Measurements from ENCODE around the gene PNCK.
"Not testable (repeated sequence)": the region's sequence is repeated elsewhere in the genome, so short reads cannot be mapped to it uniquely, and the experiment has no call there.

PNCK gene

DNA sequence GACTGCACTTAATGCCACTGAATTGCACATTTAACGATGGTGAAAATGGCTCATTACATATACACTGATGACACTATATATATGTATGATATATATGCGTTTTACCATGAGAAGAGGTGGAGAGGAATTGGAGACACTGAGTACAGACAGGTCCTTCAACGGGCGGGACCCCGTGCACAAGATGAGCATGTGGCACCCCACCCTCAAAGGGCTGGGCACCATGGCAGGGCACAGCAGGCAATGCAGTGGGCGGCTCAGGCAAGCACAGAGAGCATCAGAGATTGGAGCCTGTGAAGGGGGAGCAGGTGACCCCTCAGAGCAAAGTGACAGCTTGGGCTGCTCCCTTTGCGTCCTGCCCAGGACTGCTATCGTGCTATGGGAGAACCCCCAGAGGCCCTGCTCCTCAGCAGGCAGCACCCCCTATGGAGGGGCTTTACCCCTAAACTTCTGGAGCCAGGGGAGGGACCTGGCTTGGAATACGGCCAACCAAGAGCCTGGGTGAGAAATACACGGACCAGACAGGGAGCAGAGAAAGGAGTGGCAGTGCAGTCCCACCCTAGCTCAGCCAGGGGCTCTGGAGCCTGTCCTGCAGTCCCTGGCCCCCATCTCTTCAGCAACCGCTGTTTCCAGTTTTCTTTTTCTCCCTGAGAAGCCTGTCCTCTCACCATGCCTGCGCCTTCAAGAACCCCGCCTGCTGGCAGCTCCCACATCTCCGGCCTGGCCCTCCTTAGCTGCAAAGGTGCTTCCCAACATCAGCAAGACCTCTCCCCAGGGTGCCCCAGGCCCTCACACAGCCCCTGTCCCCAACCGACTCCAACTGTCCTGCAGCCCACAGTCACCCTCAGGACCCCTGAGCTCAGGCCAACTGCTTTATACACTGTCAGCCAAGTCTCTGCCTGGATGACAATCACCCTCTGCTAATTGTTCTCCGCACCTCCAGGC, 24.6 kb upstream of the PNCK start:
- no peak for DNase-seq

DNA sequence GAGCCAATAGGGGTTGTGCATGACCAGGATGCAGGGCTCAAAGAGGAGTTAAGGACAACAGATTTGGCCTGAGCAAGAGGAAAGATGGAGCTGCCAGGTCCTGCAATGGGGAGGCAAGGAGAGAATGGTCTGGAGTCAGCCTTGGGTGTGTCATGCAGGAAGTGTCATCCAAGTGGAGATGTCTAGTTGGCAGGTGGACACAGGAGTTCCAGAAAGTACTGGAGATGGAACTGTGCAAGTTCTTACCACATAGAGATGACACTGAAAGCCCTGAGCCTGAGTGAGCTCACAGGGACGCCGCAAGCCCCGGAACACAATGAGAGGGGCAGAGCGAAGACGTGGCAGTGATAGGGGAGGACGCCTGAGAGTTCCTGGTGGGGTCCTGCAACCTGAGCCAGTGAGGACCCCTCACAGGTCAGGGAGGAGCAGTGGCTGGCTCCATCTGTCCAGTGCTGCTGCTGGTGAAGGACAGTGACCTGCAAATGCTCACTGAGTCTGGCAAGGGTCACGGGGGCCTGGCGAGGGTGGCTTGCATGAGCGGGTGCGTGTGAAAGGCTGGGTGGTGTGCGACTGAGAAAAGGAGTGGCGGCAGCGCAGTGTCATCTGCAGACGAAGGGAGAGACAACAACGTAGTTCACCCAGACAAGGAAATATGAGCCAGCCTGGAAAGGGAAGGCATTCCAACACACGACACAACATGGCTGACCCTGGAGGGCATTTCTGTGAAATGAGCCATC, 23.5 kb upstream of the PNCK start:
- not testable (repeated sequence) for DNase-seq

DNA sequence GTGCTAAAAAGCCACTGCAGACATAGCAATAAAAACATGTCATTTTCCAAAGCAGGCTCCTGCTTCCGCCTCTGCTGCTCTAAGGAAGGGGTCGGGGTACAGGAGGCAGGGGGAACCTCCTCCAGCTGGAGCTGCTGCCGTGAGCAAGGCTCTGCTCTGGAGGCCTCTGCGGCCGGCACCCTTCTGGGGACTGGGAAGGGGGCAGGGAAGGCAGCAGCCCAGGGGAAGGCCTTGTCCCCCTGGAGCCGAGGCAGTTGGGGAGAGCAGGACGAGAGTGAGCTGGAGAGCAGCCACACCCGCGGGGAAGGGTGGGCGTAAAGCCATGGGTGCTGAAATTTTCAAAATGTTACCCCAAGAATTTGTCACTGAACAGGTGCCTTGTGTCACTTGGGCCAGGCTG, 22.9 kb upstream of the PNCK start:
- not testable (repeated sequence) for DNase-seq

DNA sequence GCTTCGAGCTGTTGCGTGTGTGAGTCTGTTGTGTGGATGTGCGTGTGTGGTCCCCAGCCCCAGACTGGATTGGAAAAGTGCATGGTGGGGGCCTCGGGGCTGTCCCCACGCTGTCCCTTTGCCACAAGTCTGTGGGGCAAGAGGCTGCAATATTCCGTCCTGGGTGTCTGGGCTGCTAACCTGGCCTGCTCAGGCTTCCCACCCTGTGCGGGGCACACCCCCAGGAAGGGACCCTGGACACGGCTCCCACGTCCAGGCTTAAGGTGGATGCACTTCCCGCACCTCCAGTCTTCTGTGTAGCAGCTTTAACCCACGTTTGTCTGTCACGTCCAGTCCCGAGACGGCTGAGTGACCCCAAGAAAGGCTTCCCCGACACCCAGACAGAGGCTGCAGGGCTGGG, 22.5 kb upstream of the PNCK start:
- no peak for DNase-seq

DNA sequence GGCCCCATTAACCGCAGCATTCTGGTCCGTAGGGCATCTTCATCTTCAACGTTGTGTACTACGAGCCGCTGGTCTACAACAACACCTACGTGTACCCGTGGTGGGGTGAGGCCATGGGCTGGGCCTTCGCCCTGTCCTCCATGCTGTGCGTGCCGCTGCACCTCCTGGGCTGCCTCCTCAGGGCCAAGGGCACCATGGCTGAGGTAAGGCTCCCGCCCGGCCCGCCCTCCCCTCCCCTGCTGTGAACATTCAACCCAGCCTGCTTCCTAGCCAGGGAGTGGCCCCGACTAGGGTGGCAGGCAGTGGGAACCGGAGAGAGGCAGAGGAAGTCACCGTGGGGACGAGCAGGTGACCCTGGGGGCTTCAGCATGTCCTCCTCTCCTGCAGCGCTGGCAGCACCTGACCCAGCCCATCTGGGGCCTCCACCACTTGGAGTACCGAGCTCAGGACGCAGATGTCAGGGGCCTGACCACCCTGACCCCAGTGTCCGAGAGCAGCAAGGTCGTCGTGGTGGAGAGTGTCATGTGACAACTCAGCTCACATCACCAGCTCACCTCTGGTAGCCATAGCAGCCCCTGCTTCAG, 21.2 kb upstream of the PNCK start:
- DNase-seq: no peak

DNA sequence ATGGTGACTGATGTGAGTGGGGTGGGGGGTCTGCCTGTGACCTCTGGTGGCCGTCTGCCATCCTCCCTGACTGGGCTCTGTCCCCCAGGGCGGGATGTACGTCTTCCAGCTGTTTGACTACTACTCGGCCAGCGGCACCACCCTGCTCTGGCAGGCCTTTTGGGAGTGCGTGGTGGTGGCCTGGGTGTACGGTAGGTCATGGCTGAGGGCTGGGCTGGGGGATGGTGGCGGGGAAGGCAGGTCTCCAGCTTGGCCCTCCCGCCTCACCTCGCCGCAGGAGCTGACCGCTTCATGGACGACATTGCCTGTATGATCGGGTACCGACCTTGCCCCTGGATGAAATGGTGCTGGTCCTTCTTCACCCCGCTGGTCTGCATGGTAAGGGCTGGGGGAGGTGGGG, 20.6 kb upstream of the PNCK start:
- not testable (repeated sequence) for DNase-seq

DNA sequence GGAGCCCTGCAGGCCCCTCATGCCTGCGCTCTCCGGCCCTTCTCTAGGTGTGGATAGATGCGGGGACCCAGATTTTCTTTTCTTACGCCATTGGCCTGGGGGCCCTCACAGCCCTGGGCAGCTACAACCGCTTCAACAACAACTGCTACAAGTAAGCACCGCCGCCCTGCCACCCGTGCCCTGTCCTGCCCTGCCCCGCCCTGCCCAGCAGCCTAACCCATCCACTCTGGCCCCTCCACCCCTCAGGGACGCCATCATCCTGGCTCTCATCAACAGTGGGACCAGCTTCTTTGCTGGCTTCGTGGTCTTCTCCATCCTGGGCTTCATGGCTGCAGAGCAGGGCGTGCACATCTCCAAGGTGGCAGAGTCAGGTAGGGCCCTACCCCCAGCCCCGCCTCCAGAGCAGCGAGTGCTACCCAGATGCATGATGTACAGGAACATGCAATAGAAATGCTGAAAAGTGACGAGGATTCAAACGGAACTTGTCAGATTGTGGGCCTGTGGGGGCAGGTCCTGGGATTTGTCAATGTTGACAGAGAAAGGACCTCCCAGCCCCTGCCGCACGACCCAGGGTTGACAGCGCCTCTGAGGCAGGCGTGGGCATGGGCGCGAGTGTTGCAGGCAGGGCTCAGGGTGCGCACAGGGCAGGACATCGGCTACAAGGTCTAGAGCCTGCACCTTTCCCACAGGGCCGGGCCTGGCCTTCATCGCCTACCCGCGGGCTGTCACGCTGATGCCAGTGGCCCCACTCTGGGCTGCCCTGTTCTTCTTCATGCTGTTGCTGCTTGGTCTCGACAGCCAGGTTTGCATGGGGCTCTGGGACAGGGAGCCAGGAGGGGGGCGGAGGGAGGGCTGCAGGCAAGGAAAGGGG, 19.8 kb upstream of the PNCK start:
- DNase-seq: no peak

DNA sequence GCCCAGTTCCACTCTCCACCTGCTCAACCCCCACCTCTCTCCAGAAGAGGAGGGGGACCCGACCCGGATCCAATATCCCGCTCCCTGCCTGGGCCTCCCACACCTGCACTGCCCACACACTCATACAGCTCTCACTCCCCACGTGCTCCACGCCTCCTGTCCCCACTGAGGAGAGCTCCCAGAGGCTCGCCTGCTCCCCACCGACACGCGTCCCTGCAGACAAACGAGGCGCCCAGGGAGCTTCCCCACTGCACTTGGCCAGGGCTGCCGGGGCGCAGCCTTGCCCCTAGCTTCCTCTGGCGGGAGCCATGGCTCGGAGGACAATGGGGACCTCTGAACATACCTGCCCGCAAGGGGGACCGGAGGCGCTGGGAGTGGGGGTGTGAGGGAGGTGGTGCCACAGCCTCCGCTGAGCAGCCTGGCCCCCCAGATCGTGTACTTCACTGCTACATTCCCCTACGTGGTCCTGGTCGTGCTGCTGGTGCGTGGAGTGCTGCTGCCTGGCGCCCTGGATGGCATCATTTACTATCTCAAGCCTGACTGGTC, 19.1 kb upstream of the PNCK start:
- DNase-seq: no peak

DNA sequence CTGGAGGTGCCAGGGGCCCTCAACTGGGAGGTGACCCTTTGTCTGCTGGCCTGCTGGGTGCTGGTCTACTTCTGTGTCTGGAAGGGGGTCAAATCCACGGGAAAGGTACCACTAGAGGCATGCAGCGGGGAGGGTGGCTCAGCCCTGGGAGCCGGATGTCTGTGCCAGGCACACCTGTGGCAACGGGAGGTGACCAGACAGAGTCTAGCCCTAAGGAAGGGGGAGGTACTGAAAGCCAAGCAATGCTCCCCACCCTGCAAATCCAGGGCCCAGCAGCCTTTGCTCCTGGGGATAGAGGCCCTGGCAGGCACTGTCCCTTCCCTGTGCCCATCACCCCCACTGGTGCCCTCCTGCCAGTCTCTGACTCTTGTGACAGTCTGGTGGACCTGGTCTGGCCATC, 18.4 kb upstream of the PNCK start:
- DNase-seq: no peak

DNA sequence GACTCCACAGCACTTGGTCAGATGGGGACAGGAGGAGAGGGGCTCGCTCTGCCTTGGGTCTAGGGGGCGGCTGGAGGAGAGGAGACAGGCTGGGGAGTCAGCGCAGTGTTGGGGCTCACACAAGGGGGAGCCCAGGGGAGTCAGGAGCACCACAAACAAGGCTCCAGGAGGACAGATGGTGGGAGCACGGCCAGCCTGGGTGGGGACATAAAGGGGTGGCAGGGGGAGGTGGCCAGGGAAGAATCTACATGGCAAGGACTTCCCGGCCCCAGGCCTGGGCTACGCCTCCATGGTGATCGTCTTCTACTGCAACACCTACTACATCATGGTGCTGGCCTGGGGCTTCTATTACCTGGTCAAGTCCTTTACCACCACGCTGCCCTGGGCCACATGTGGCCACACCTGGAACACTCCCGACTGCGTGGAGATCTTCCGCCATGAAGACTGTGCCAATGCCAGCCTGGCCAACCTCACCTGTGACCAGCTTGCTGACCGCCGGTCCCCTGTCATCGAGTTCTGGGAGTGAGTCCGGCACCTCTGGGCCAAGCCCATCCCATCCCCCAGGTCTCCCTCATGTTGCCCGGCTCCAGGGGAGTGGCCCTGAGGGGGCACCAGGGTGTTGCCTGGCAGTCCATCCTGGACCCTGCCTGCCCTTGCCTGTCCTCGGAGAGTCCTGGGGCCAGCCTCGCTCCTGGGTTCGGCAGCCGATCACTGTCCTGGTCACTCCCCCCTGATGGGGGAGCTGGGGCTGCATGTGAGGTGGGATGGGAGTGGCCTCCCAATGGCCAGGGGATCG, 17.6 kb upstream of the PNCK start:
- DNase-seq: not testable (repeated sequence)

DNA sequence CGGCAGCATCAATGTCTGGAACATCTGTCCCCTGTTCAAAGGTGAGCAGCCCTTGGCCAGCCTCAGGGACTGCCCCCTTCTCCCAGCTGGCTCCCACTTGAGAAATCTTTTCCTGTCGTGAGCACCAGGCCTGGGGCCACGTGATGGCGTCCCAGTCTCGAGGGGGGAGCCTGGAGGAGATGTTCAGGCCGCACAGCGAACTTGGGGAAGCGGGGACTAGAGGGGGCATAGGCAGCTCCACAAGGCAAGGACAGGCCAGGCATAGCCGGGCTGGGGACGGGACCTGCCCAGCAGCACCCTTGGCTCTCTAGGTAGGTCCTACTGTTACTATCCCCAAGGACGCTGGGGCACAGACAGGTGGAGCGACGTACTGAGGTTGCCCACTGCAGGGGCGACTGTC, 16.9 kb upstream of the PNCK start:
- no peak for DNase-seq

DNA sequence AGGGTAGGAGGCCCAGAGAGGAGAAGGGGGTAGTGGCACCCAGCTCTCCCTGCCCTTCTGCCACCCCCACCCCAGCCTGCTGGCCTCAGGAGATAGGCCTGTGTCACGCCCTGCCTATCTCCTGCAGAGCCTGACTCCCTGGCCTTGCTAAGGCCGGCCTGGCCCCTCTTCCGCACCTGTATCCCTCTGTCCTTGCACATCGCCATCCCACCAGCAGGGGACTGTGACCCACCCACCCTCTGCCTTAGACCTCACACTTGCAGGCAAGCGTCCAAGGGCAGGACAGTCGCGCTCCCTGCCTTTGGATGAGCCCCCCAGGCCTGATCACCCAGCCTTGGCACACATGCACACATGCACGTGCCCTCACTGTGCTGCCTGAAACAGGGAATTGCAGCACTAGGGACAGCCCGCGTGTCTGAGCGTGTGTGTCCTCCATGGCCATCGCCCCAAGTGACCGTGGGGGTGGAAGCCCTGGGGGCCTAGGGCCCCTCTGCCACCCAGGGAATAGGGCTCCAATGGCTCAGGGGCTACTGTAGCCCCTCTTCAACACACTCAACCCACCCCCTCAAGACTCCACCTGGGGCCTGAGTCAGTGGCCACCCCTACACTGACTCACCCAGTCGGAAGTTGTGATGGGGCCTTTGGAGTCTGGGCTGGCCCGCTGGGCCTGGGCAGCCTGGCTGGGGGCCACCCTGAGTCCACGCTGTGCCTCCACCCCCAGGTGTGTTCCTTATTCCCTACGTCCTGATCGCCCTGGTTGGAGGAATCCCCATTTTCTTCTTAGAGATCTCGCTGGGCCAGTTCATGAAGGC, 16.2 kb upstream of the PNCK start:
- DNase-seq: peak; percentile 35

DNA sequence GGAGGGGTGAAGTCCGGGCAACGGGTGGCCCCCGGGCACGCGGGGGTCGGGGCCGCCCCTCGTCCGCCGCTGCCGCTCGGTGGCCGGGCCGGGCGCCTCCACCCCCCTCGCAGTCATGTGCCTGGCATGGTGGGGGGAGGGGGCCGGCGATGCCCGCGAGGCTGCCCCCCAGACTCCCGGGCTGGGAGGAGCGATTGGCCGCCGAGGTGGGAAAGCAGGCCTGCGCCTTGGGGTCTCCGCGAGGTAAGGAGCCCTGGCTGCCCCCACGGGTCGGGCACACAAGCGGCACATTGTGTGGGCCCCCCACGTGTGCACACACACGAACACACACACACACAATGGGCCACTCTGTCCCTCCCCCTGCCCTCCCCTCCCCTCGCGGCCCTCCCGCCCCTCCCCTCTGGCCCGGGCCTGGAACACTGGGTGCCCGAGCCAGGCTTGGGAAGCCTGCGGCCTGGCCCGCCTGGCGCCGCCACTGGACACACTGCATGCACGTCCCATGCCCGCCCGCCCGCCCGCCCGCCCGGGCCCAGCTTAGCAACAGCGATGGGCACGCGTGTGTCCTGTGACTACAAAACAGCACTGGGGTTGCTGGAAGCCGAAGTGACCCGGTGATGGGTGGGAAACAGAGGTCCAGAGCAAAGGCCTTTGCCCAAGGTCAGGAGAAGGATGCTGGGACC, 15.4 kb upstream of the PNCK start:
- DNase-seq: peak; percentile 34

DNA sequence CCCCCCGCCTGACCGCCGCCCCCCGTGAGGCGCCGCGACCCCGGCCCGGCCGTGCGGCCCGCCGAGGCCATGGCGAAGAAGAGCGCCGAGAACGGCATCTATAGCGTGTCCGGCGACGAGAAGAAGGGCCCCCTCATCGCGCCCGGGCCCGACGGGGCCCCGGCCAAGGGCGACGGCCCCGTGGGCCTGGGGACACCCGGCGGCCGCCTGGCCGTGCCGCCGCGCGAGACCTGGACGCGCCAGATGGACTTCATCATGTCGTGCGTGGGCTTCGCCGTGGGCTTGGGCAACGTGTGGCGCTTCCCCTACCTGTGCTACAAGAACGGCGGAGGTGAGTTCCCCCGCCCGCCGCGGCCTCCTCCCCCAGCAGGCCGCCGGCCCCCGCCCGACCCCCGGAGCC, 14.9 kb upstream of the PNCK start:
- no peak for DNase-seq

DNA sequence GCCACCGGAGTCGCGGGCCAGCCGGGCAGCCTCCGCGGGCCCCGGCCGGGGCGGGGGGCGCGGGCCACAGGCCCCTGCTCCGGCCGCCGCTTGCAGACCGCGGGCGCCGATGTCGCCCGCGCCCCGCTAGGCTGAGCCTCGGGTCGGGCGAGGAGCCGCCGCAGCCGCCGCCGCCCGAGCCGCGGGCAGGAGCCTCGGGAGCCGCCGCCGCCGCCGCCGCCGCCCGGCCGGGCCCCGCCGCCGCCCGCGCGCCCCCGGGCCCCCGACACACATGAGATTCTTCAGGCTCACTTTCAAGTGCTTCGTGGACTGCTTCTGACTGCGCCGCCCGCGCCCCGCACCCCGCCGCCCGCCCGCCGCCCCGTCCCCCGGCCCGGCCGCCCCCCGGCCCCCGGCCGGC, 14.5 kb upstream of the PNCK start:
- no peak for DNase-seq

DNA sequence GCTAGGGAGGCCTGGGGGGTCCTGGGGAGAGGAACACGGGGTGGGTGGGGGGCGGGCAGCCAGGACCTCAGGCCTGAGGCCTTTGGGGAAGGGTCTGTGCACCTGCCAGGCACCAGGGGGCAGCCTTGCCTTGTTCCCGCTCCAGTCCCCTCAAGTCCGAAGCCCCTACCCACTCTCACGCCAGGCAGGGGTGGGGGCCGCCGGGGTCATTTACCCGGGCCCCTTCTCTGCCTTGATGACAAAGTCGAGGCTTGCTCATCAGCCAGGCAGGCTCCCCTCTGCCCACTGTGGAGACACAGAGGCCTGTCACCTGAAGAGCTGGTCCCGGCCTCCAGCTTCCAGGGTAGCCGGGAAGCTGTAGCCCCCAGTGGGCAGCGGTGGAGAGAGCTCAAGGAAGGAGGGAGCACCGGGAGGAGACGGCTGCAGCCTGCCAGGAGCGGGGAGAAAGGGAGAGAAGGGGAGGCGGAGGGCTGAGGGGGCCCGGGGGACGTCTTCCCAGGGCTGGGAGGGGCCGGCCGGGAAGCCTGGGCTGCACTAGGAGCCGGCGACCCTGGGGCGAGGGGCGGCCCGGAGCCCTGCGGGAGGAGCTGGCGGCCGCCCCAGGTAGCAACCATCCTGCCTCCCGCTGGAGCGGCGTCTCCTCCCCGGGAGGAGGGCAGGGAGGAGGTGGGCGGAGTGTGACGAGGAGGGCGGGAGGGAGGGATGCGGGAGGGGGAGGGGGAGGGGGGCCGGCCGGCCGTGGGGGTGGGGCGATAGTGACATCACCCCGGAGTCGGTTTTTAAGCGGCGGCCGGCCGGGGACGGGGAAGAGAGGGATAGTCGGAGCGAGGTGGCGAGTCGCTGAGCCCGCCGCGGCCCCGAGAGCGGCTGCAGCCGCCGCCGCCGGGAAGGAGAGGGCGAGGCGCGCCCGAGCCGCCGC, 13.8 kb upstream of the PNCK start, which contains the start of gene SLC6A8:
TSS of gene SLC6A8 (plus strand) at position 806 of the 919 bp plus-strand sequence. CDS start 649 bp downstream, outside the sequence.
- peak; percentile 82 for DNase-seq

DNA sequence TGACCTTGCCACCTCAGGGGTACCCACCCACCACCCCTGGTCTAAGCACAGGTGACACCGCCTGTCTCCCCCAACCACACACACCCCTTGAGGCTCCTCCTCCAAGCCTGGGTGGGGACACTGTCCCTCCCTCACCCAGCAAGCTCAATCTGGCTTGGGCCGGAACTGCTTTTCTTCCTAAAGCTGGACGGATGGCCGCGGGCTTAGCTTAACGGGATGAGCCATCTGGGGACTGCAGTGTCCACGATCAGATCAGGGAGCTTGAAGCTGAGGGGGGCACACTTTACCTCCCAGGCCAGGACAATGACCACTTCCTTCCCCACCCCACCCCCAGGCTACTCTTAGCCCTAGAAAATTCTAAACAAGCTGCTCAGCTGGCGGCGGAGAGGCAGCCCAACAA, 13.1 kb upstream of the PNCK start:
- peak; percentile 48 for DNase-seq
